Measurements from ENCODE around the gene INS.

The INS gene

DNA sequence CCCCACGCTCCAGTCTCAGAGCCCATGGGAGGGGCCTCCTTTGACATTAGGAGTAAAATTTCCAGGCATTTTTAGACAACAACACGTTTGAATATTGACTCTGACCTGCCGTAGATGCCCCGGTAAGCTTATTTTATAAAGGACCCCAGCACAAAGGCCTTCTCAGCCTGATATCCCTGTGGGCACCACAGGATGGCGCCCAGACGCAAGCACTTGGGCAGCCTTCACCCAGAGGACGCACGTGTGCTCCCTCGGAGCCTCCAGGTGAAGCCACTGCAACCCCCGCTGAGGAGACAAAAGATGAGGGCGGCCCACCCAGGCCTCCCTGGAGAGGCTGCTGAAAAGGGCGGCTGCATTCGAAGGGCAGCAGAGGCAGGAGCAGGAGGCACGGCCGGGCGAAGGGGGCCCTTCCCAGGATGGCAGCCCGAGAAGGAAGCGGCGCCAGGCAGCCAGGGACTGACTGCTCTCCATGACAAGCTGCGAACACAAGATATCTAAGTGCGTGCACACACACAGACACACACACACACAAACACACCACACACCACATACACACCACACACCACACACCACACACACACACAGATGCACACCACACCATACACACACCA, 25.8 kb upstream of the INS start:
- no peak overlapping the region for H3K4me3 ChIP-seq (ENCODE audit: low read depth, low read length)
- TF ChIP-seq, protein P1, sequence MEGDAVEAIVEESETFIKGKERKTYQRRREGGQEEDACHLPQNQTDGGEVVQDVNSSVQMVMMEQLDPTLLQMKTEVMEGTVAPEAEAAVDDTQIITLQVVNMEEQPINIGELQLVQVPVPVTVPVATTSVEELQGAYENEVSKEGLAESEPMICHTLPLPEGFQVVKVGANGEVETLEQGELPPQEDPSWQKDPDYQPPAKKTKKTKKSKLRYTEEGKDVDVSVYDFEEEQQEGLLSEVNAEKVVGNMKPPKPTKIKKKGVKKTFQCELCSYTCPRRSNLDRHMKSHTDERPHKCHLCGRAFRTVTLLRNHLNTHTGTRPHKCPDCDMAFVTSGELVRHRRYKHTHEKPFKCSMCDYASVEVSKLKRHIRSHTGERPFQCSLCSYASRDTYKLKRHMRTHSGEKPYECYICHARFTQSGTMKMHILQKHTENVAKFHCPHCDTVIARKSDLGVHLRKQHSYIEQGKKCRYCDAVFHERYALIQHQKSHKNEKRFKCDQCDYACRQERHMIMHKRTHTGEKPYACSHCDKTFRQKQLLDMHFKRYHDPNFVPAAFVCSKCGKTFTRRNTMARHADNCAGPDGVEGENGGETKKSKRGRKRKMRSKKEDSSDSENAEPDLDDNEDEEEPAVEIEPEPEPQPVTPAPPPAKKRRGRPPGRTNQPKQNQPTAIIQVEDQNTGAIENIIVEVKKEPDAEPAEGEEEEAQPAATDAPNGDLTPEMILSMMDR (IDR thresholded peaks at IDR 0.05; ENCODE audit: low read depth, low read length) = peak; percentile 20; the same call in 1 of the 2 replicates

DNA sequence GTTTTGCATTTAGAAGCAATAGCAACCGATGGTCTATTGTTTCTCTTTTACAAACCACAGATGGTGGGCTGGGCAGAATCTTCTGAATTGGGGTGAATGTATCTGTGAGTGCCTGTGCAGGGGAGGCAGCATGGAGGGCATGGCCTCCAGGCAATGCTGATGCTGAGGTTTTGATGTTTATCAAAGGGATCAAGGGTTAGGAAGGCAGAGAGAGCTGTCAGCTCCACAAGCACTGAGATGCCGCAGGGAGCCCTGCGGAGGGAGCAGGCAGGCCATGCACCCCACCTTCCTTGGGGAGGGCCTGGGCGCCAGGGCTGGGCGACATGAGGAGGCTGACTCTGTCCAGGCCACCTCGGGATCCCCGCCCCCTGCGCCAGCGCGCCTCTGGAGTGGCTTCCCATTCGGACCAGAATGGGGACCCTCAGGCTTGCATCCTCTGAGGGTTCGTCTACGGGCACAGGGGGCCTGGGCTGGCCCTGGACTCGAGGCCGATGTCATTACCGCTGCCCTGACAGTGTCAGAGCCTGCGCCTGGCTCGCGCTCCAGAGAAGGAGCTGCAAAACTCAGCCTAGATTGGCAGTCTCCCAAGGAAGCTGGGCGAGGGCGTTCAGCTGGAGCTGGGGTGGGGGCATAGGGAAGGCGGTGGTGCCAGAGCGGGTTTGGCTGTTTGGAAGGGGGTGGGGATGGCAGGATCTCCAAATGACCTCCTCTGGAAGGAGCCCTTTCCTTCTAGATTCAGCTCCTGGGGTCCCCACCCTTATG, 24.5 kb upstream of the INS start:
- TF ChIP-seq, protein P1 (IDR thresholded peaks at IDR 0.05; ENCODE audit: low read depth, low read length) = no peak
- H3K4me3 ChIP-seq (ENCODE audit: low read depth, low read length) = no peak overlapping the region

DNA sequence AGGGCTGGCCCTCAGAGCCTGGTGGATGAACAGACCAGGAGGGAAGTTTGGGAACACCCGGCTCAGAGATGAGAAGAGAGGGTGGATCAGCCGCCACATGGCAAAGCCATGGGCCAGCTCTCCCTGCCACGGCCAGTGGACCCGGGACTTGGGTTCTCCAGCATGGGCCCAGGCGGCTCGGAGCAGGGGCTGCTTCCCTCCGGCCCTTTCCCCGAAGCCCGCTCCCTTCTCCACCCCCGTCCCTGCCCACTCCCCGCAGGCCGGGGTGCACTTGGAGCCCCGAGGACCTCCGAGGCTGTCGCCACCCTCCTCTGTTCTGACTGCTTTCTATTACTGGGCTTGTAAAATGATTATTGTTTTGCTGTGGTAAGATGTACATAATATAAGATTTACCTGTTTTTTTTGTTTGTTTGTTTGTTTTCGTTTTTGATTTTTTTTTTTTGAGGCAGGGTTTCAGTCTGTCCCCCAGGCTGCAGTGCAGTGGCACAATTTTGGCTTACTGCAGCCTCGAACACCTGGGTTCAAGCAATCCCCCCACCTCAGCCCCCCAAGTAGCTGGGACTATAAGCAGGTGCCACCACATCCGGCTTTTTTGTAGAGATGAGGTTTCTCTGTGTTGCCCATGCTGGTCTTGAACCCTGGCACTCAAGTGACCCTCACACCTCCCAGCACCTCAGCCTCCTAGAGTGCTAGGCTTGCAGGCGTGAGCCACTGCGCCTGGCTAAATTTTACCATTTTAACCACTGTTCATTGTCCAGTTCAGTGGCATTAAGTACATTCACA, 21.9 kb upstream of the INS start:
- no peak overlapping the region for H3K4me3 ChIP-seq (ENCODE audit: low read depth, low read length)
- TF ChIP-seq, protein P1 (IDR thresholded peaks at IDR 0.05; ENCODE audit: low read depth, low read length) = no peak

DNA sequence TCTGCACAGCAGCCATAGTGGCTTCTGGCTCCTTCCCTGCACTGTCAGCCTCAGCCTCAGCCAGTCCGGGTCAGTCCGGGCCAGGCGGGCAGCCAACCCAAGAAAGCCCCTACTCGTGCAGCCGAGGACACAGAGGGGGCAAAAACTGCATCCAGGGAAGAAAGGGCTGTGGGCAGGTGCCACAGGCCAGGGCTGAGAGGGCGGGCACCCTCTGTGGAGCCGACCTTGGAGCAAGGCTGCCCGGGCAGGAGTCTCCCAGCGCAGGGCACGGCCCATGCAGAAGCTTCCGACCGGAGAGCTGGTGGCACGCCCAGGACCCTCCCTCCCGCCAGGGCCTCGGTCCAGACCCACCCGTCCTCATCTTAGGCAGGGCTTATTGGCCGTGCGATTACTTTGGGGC, 21.1 kb upstream of the INS start:
- no peak overlapping the region for H3K4me3 ChIP-seq (ENCODE audit: low read depth, low read length)
- TF ChIP-seq, protein P1 (IDR thresholded peaks at IDR 0.05; ENCODE audit: low read depth, low read length) = no peak

DNA sequence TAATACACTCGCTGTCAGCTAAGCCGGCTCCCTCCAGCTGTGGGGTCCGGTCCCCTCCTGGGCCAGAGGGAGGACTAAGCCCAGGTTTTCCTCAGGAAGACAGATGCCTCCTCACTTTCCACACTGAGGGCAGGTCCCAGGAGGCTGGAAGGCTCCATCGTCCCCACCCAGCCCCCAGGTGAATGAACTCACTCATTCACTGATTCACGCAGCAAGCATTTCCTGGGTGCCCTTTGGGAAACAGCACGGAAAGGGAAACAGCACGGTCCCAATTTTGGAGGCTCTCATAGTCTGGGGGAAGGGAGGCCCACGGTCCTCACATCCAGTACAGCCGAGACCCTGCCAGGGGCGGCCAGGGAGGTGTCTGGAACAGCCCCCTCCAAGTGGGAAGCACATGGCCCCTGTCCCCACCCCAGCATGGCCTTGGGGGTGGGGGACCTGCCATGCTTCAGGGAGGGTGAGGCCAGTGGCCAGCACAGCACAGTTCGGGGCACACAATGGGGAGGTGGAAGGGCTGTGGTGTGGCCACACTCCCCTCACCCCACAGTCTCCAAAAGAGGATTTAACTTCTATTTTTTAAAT, 19.9 kb upstream of the INS start:
- no peak overlapping the region for H3K4me3 ChIP-seq (ENCODE audit: low read depth, low read length)
- TF ChIP-seq, protein P1 (IDR thresholded peaks at IDR 0.05; ENCODE audit: low read depth, low read length) = no peak

DNA sequence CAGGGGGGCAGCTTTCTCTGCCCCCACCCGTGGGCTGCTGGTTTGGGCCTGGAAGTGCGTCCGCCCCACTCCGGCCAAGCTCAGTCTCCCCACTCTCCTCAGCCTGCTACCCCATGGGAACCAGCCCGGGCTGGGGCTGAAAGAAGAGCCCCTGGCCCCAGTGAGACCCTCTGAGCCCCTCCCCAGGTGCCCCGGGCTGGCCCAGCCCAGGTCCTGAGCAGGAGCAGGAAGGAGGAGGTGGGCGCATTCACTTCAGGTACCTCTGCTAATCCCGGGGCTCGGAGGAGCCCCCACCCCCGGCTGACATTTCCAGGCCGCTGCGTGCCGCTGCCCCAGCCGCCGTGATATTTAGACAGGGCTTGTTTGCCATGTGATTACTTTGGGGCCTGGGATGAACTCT, 19.3 kb upstream of the INS start:
- TF ChIP-seq, protein P1 (IDR thresholded peaks at IDR 0.05; ENCODE audit: low read depth, low read length) = no peak
- H3K4me3 ChIP-seq (ENCODE audit: low read depth, low read length) = no peak overlapping the region

Measured in WI38 (cell line).